Mammary epithelial cell (primary cell): ENCODE results near the gene AFAP1L2.

Source experiments
- CTCF ChIP-seq, 2 donors: IDR thresholded peaks in 1 of 2; conservative IDR thresholded peaks in 1 of 2; 2 replicates each; pipeline ENCODE4 v1.5.1; 2011 to 2012; ENCODE audit warnings: inconsistent platforms in 2 of 2, low read length in 2 of 2, mild to moderate bottlenecking in 2 of 2, control low read depth in 1 of 2, low read depth in 1 of 2; ENCODE audit not compliant: insufficient read depth in 1 of 2; ENCODE audit errors: extremely low read depth in 1 of 2
- EZH2 ChIP-seq: IDR thresholded peaks from 2 replicates; pipeline ENCODE4 v1.6.1; 2012; ENCODE audit warnings: low read length, inconsistent platforms, borderline replicate concordance

DNA sequence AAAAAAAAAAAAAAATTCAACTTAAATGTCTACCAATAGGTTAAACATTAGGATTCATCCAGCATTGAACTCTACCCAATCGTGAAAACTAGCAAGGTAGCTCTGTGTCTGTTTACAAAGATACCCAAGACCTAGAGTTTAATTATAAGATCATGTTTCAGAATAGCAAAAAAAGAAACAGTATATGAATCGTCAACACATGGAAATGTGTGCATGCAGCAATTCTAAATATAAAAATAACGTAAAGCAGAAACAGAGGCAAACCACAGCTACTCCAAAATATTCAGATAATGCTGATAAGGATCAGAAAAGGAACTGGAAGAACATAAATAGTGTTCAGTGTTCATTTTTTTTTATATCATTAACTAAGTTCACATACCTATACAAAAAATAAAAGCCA, 68.7 kb downstream of the AFAP1L2 start:
- TF ChIP-seq CTCF (conservative IDR thresholded peaks at IDR 0.05 in 1 of 2, IDR thresholded peaks at IDR 0.05 in 1 of 2; ENCODE audit: extremely low read depth in 1 of 2, insufficient read depth in 1 of 2, low read depth in 1 of 2, low read length in 2 of 2) (no peak), EZH2 (no peak)
